SU-DHL-6 (cell line): Measurements from ENCODE around the gene LAMP1.

Source experiments
- H2AFZ ChIP-seq: fragments of 200-600 bp; sonication (generic); 2 replicates; pipeline ENCODE4 v1.6.1; 2014; ENCODE audit warnings: low read depth, mild to moderate bottlenecking, moderate library complexity, mixed read lengths, antibody characterized with exemption, low read length; ENCODE audit not compliant: severe bottlenecking
- H3F3A ChIP-seq: fragments of 200-600 bp; shearing (Covaris generic); 2 replicates; pipeline ENCODE4 v1.6.0; 2016; ENCODE audit warnings: antibody characterized with exemption, mild to moderate bottlenecking; ENCODE audit not compliant: insufficient read depth
- H3K27ac ChIP-seq: fragments of 200-600 bp; sonication (generic); 2 replicates; pipeline ENCODE4 v1.5.1; 2016; ENCODE audit warnings: low read depth, mild to moderate bottlenecking, low read length, moderate library complexity, mixed read lengths
- H3K27me3 ChIP-seq: fragments of 200-600 bp; sonication (generic), shearing (Covaris generic); 2 replicates; pipeline ENCODE4 v1.6.0; 2014; ENCODE audit warnings: mild to moderate bottlenecking, low read length
- H3K36me3 ChIP-seq: fragments of 200-600 bp; sonication (generic); 2 replicates; pipeline ENCODE4 v1.6.1; 2014; ENCODE audit warnings: mild to moderate bottlenecking, low read length, mixed read lengths
- H3K4me2 ChIP-seq: fragments of 300-600, 200-600 bp; shearing (Covaris generic), sonication (generic); 2 replicates; pipeline ENCODE4 v1.6.0; 2014; ENCODE audit warnings: low read length, low read depth, mild to moderate bottlenecking; ENCODE audit not compliant: poor library complexity, severe bottlenecking
- H3K4me3 ChIP-seq: fragments of 200-600 bp; sonication (generic); 2 replicates; pipeline ENCODE4 v1.5.1; 2014; ENCODE audit warnings: antibody characterized with exemption, low read length, mild to moderate bottlenecking, mixed read lengths; ENCODE audit not compliant: insufficient read depth, poor library complexity, severe bottlenecking
- H3K79me2 ChIP-seq: fragments of 200-600 bp; sonication (generic); 2 replicates; pipeline ENCODE4 v1.6.1; 2014; ENCODE audit warnings: mild to moderate bottlenecking, low read length, moderate library complexity; ENCODE audit not compliant: insufficient read depth
- H3K9ac ChIP-seq: fragments of 200-600 bp; sonication (generic); 2 replicates; pipeline ENCODE4 v1.7.0; 2014; ENCODE audit warnings: mild to moderate bottlenecking, low read length
- H3K9me2 ChIP-seq: fragments of 200-600 bp; sonication (generic); replicated peaks from 2 replicates; pipeline ENCODE4 v1.6.1; 2014; ENCODE audit warnings: low read length; ENCODE audit not compliant: insufficient read depth
- H3K9me3 ChIP-seq: fragments of 200-600 bp; sonication (generic); 2 replicates; pipeline ENCODE4 v1.6.1; 2014; ENCODE audit warnings: low read length, mixed read lengths; ENCODE audit not compliant: insufficient read depth
- H4K20me1 ChIP-seq: fragments of 200-600 bp; sonication (generic); 2 replicates; pipeline ENCODE4 v1.6.1; 2014; ENCODE audit warnings: low read depth, mild to moderate bottlenecking, antibody characterized with exemption, low read length, moderate library complexity, mixed read lengths
- EZH2phosphoT487 ChIP-seq: fragments of 200-600 bp; sonication (generic), shearing (Covaris generic); conservative IDR thresholded peaks from 2 replicates; pipeline ENCODE4 v1.6.1; 2018; ENCODE audit warnings: mild to moderate bottlenecking, antibody characterized with exemption, low read length, moderate library complexity, mixed read lengths
- TF ChIP-seq, protein P1 (sequence below): fragments of 200-600 bp; sonication (generic); IDR thresholded peaks from one replicate; pipeline ENCODE4 v1.5.1; 2017; ENCODE audit warnings: antibody characterized with exemption, mild to moderate bottlenecking, low read length, moderate library complexity; ENCODE audit not compliant: insufficient read depth, poor library complexity, severe bottlenecking

The LAMP1 gene

DNA sequence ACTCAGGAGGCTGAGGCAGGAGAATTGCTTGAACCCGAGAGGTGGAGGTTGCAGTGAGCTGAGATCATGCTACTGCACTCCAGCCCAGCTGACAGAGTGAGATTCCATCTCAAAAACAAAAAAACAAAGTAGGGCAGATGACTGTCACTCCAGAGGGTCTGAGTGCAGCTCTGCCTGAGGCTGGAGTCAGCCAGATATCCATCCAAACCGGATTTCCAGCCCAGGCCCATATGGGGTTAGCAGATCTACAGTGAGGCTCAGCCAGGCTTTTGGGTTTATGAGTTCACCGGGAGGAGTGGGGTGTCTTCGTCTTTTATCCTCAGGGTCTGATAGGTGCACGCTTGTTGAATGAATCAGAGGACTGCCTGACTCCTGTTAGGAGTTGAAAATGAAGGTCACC is 19.0 kb downstream of the LAMP1 start:
- Histone ChIP-seq H3F3A (no peaks in the 10 kb centered on the region), H3K4me3 (no peak overlapping the region), H3K27me3 (no peaks in the 10 kb centered on the region), H2AFZ (no peak overlapping the region), H3K36me3 (no peaks in the 10 kb centered on the region), H3K79me2 (no peaks in the 10 kb centered on the region), H3K9me3 (no peaks in the 10 kb centered on the region), H3K4me2 (no peak overlapping the region), H4K20me1 (no peaks in the 10 kb centered on the region), H3K9ac (no peak overlapping the region), H3K27ac (no peak overlapping the region), H3K9me2 (no peaks in the 10 kb centered on the region)
- no peak for TF ChIP-seq EZH2phosphoT487
- TF ChIP-seq, protein P1, sequence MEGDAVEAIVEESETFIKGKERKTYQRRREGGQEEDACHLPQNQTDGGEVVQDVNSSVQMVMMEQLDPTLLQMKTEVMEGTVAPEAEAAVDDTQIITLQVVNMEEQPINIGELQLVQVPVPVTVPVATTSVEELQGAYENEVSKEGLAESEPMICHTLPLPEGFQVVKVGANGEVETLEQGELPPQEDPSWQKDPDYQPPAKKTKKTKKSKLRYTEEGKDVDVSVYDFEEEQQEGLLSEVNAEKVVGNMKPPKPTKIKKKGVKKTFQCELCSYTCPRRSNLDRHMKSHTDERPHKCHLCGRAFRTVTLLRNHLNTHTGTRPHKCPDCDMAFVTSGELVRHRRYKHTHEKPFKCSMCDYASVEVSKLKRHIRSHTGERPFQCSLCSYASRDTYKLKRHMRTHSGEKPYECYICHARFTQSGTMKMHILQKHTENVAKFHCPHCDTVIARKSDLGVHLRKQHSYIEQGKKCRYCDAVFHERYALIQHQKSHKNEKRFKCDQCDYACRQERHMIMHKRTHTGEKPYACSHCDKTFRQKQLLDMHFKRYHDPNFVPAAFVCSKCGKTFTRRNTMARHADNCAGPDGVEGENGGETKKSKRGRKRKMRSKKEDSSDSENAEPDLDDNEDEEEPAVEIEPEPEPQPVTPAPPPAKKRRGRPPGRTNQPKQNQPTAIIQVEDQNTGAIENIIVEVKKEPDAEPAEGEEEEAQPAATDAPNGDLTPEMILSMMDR = no peak

DNA sequence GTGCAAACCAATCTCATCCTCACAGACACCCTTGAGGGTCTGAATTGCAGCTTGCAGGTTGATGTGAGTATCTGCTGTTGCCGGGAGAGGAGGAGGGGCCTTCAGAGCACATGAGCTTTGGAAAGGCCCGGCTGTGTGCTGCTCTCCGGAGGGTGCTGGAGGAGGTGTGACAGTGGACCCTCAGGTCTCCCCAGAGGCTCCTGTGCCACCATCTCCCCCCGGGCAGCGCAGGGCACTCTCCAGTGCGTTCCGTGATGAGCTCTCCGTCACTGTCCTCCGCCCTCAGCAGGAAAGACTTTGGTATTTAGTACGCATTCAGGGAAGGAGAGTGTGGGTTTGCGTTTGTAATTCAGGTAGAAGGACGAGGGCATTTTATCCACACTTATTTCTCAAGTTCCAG is 20.0 kb downstream of the LAMP1 start:
- no peaks in the 10 kb centered on the region for H3K9me2 ChIP-seq
- H3K4me2 ChIP-seq = no peak overlapping the region
- H3F3A ChIP-seq = no peaks in the 10 kb centered on the region
- H3K27ac ChIP-seq = no peak overlapping the region
- H4K20me1 ChIP-seq = no peaks in the 10 kb centered on the region
- TF ChIP-seq, protein P1 = no peak
- TF ChIP-seq EZH2phosphoT487 = no peak
- H3K9ac ChIP-seq = no peak overlapping the region
- no peaks in the 10 kb centered on the region for H3K79me2 ChIP-seq
- no peaks in the 10 kb centered on the region for H3K36me3 ChIP-seq
- H2AFZ ChIP-seq = no peak overlapping the region
- no peaks in the 10 kb centered on the region for H3K27me3 ChIP-seq
- no peak overlapping the region for H3K4me3 ChIP-seq
- no peaks in the 10 kb centered on the region for H3K9me3 ChIP-seq

DNA sequence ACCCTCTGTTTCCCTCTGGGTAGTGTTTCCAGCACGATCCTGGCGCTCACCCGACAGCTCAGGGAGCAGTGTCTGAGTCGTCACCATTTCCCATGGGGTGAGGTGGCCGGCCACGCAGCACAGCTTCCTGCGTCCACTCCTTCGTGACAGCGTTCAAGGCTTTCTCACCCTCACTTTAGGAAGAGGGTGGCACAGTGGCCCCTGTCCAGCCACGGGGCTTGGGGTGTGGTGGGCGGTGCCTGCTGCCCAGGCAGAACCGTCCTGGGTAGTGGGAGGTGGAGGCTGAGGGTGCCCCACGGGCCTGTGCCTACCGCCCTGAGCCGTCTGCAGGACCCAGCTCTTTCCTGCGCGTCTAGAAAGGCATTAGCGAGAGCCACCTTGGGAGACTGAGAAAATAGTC is 21.9 kb downstream of the LAMP1 start:
- TF ChIP-seq, protein P1 = no peak
- no peak for TF ChIP-seq EZH2phosphoT487
- Histone ChIP-seq H3K36me3 (no peaks in the 10 kb centered on the region), H3K9me2 (no peaks in the 10 kb centered on the region), H2AFZ (no peak overlapping the region), H3K4me2 (no peak overlapping the region), H3K27ac (no peak overlapping the region), H3F3A (no peaks in the 10 kb centered on the region), H3K79me2 (no peaks in the 10 kb centered on the region), H3K4me3 (no peak overlapping the region), H4K20me1 (no peaks in the 10 kb centered on the region), H3K9ac (no peak overlapping the region), H3K27me3 (no peaks in the 10 kb centered on the region), H3K9me3 (no peaks in the 10 kb centered on the region)
